MCF 10A (cell line): ENCODE data around the gene TBC1D2B. TPM values are rescaled to one million over a fixed set of nuclear protein-coding genes. Genes with fewer than 3 reads are reported as not detected.

Experiments used
- Bru-seq: library from RNA; stranded (reverse); fragments of 400-500 nt; gene quantifications from one replicate; lab custom pipeline; 2021; lab: Mats Ljungman, UMichigan
- BruChase-seq, 2 experiments: library from RNA; stranded (reverse); fragments of 400-500 nt; gene quantifications; one replicate each; lab custom pipeline; 2021; lab: Mats Ljungman, UMichigan
- BruUV-seq: library from RNA; stranded (reverse); fragments of 400-500 nt; replicated peaks from 2 replicates; lab custom pipeline; 2021; lab: Mats Ljungman, UMichigan
- CTCF ChIA-PET: fragments of 300-600 bp; sonication (Branson Sonifier 250); formaldehyde crosslinking; extraction: SDS; loops from one replicate; lab custom pipeline; 2021; ENCODE audit warnings: antibody characterized with exemption, inconsistent platforms; lab: Yijun Ruan, JAX
- POLR2A ChIA-PET: fragments of 300-600, 350-650 bp; sonication (Branson Sonifier 250); formaldehyde crosslinking; extraction: SDS; loops from one replicate; lab custom pipeline; 2020; ENCODE audit warnings: antibody characterized with exemption, inconsistent platforms; lab: Yijun Ruan, JAX
- DNase-seq: peaks from one replicate; pipeline ENCODE4 v3.0.0-alpha.2; 2018; ENCODE audit not compliant: unreplicated experiment
- H3K27ac Mint-ChIP-seq: one replicate; pipeline ENCODE4 v1.8.0; 2022; ENCODE audit warnings: mild to moderate bottlenecking, low read depth, mixed read lengths; ENCODE audit not compliant: unreplicated experiment
- H3K27me3 Mint-ChIP-seq: one replicate; pipeline ENCODE4 v1.8.0; 2022; ENCODE audit warnings: mixed read lengths; ENCODE audit not compliant: insufficient read depth, unreplicated experiment
- H3K36me3 Mint-ChIP-seq: one replicate; pipeline ENCODE4 v1.8.0; 2022; ENCODE audit warnings: mild to moderate bottlenecking, moderate library complexity, mixed read lengths; ENCODE audit not compliant: insufficient read depth, unreplicated experiment
- H3K4me1 Mint-ChIP-seq: one replicate; pipeline ENCODE4 v1.8.0; 2022; ENCODE audit warnings: mixed read lengths; ENCODE audit not compliant: insufficient read depth, unreplicated experiment
- H3K4me3 Mint-ChIP-seq: one replicate; pipeline ENCODE4 v1.8.0; 2022; ENCODE audit warnings: mild to moderate bottlenecking, moderate library complexity, mixed read lengths; ENCODE audit not compliant: unreplicated experiment
- H3K9me3 Mint-ChIP-seq: one replicate; pipeline ENCODE4 v1.8.0; 2022; ENCODE audit warnings: mixed read lengths; ENCODE audit not compliant: unreplicated experiment
- CTCF ChIP-seq: fragments of 200-600 bp; IDR thresholded peaks from one replicate; pipeline ENCODE4 v1.8.0; 2022; ENCODE audit warnings: antibody characterized with exemption, mild to moderate bottlenecking; ENCODE audit not compliant: unreplicated experiment
- intact Hi-C: fragments of 100-400 bp; cut with micrococcal nuclease; formaldehyde crosslinking; loops from 2 replicates; pipeline ENCODE4 v1.14.1; 2022
- long read RNA-seq: library from polyadenylated mRNA; stranded (forward); transcript quantifications from one replicate; pipeline ENCODE4 v2.0.0, GENCODE V29; 2022
- total RNA-seq: library from RNA; stranded (reverse); gene quantifications from 2 replicates; pipeline ENCODE4 v1.2.3, GENCODE V29; 2022

TBC1D2B gene
- total RNA-seq (21.2 and 21.6 TPM in 2 replicates), Bru-seq, nascent RNA (percentile 56 among the genes with signal in this experiment), BruChase-seq, experiment 1, labeled RNA remaining after a 6-hour chase (percentile 61 among the genes with signal in this experiment), BruChase-seq, experiment 2, labeled RNA remaining after a 2-hour chase (percentile 57 among the genes with signal in this experiment)
- long read RNA-seq, full-length matches to known transcripts = 12 of 17 reads
- long read RNA-seq, partial matches to known transcripts = 1 of 17 reads
- long read RNA-seq, other reads (novel, unspliced or antisense) = 4 of 17 reads

- peak within 1 kb of the TSS; percentile 92 for H3K4me3 Mint-ChIP-seq
- ChIA-PET CTCF (interaction anchor here (1.3 to 1.6 kb wide), 2 partner anchors 10 to 31 kb away, joined by 3 to 7 read pairs; no protein-coding TSS in a partner anchor), POLR2A (interaction anchor here (0.8 to 3.1 kb wide), 3 partner anchors 11 to 65 kb away, joined by 4 to 25 read pairs (median 5); no protein-coding TSS in a partner anchor)
- H3K27me3 Mint-ChIP-seq = no peaks in the 10 kb centered on the region
- DNase-seq = peak; percentile 41
- TF ChIP-seq CTCF = no peak
- H3K9me3 Mint-ChIP-seq = no peaks in the 10 kb centered on the region
- BruUV-seq = no TSS peak
- H3K4me1 Mint-ChIP-seq = peaks cover 25% of the 10 kb centered on the region
- peak within 1 kb of the TSS; percentile 67 for H3K27ac Mint-ChIP-seq
- peaks cover under 1% of the 10 kb centered on the region for H3K36me3 Mint-ChIP-seq
- intact Hi-C loops = loop anchor here (2.0 kb wide), 1 partner anchor 64 kb away; no protein-coding TSS in a partner anchor
Observed at GRCh38 chr15:78077053-78077870, at the start of gene TBC1D2B. Gene TBC1D2B (minus strand): TSS chr15:78077711. CDS start chr15:78077652, 59 bp downstream.

GRCh38 chr15:78125267-78125666, 47.8 kb upstream of the TBC1D2B start:
- CTCF ChIA-PET = interaction anchor here (3.0 kb wide), 1 partner anchor 116 kb away, joined by 17 read pairs; no protein-coding TSS in a partner anchor
- POLR2A ChIA-PET = no interaction called here
- DNase-seq = no peak
- intact Hi-C loops = no loop called here
- Mint-ChIP-seq H3K27ac (no peak overlapping the region), H3K36me3 (no peaks in the 10 kb centered on the region), H3K4me3 (no peak overlapping the region), H3K9me3 (no peaks in the 10 kb centered on the region), H3K4me1 (no peaks in the 10 kb centered on the region), H3K27me3 (no peaks in the 10 kb centered on the region)
- no TSS peak for BruUV-seq
- TF ChIP-seq CTCF = no peak

- H3K4me3 Mint-ChIP-seq = no peak overlapping the region
- no TSS peak for BruUV-seq
Observed at GRCh38 chr15:78120523-78120922, 43.0 kb upstream of the TBC1D2B start.

More at GRCh38 chr15:78120523-78120922, 43.0 kb upstream of the TBC1D2B start:
- DNase-seq = no peak
- ChIA-PET CTCF (interaction anchor here (0.8 to 1.6 kb wide), 7 partner anchors 8 to 294 kb away, joined by 3 to 6 read pairs (median 4); no protein-coding TSS in a partner anchor), POLR2A (no interaction called here)
- Mint-ChIP-seq H3K4me1 (no peaks in the 10 kb centered on the region), H3K27me3 (no peaks in the 10 kb centered on the region), H3K27ac (no peak overlapping the region), H3K9me3 (no peaks in the 10 kb centered on the region), H3K36me3 (no peaks in the 10 kb centered on the region)
- intact Hi-C loops = no loop called here
- TF ChIP-seq CTCF = no peak
